Liver (tissue), 9 donors: ENCODE measurements around the gene MST1R. TPM values are rescaled to one million over a fixed set of nuclear protein-coding genes. Genes with fewer than 3 reads are reported as not detected.
A peak's percentile ranks its signal among the peaks of the same experiment; 100 is the strongest.

Experiments
- DNase-seq: peaks from one replicate; pipeline ENCODE4 v3.0.0-alpha.2; 2017; ENCODE audit warnings: low spot score
- H3K27ac ChIP-seq, 2 donors: one replicate each; pipeline ENCODE4 v1.7.0; 2013; ENCODE audit warnings: inconsistent platforms in 2 of 2, low read length in 2 of 2, control low read depth in 1 of 2, low read depth in 1 of 2, mild to moderate bottlenecking in 1 of 2
- H3K27me3 ChIP-seq, 4 donors: one replicate each; pipeline versions ENCODE4 v1.6.1 to v1.7.0; 2013; ENCODE audit warnings: low read length in 3 of 4, inconsistent platforms in 1 of 4, mild to moderate bottlenecking in 1 of 4, moderate library complexity in 1 of 4; ENCODE audit not compliant: control insufficient read depth in 4 of 4, insufficient read depth in 4 of 4
- H3K36me3 ChIP-seq, 4 donors: one replicate each; pipeline versions ENCODE4 v1.6.1 to v1.7.0; 2013; ENCODE audit warnings: low read length in 3 of 4, mild to moderate bottlenecking in 3 of 4, low read depth in 1 of 4, moderate library complexity in 1 of 4; ENCODE audit not compliant: control insufficient read depth in 4 of 4, insufficient read depth in 3 of 4
- H3K4me1 ChIP-seq, 4 donors: one replicate each; pipeline versions ENCODE4 v1.6.1 to v1.7.0; 2013; ENCODE audit warnings: low read length in 3 of 4, mild to moderate bottlenecking in 3 of 4, moderate library complexity in 1 of 4; ENCODE audit not compliant: control insufficient read depth in 4 of 4, insufficient read depth in 4 of 4
- H3K4me3 ChIP-seq, 3 donors: one replicate each; pipeline versions ENCODE4 v1.6.1 to v1.7.0; 2013; ENCODE audit warnings: low read length in 3 of 3, control low read depth in 1 of 3, low read depth in 1 of 3, mild to moderate bottlenecking in 1 of 3
- H3K9ac ChIP-seq, 2 donors: one replicate each; pipeline ENCODE4 v1.7.0; 2013; ENCODE audit warnings: low read length in 2 of 2, mild to moderate bottlenecking in 2 of 2, moderate library complexity in 2 of 2, control low read depth in 1 of 2, low read depth in 1 of 2
- H3K9me3 ChIP-seq, 4 donors: one replicate each; pipeline versions ENCODE4 v1.6.1 to v1.7.0; 2013; ENCODE audit warnings: low read length in 3 of 4; ENCODE audit not compliant: control insufficient read depth in 4 of 4
- ATF3 ChIP-seq: IDR thresholded peaks from 2 replicates; pipeline ENCODE4 v1.6.1; 2016; ENCODE audit warnings: antibody characterized with exemption
- CTCF ChIP-seq: fragments of 150-350 bp; IDR thresholded peaks from 2 replicates; pipeline ENCODE4 v1.5.1; 2017; ENCODE audit warnings: improper control_type of control experiment, low read depth, low read length; ENCODE audit not compliant: missing input control
- EGR1 ChIP-seq, 2 donors: IDR thresholded peaks; 2 replicates each; pipeline ENCODE4 v1.6.1; 2016 to 2018; ENCODE audit warnings: antibody characterized with exemption in 2 of 2, low read depth in 2 of 2
- FOXA1 ChIP-seq: IDR thresholded peaks from 2 replicates; pipeline ENCODE4 v1.6.1; 2016; ENCODE audit warnings: antibody characterized with exemption
- GABPA ChIP-seq, 2 donors: IDR thresholded peaks in 1 of 2; conservative IDR thresholded peaks in 1 of 2; 2 replicates each; pipeline ENCODE4 v1.6.1; 2016; ENCODE audit warnings: antibody characterized with exemption in 2 of 2, mild to moderate bottlenecking in 1 of 2, moderate library complexity in 1 of 2
- HNF4A ChIP-seq, 2 donors: conservative IDR thresholded peaks; 2 replicates each; pipeline ENCODE4 v1.6.1; 2016; ENCODE audit warnings: antibody characterized with exemption in 2 of 2, mild to moderate bottlenecking in 2 of 2
- HNF4G ChIP-seq: IDR thresholded peaks from 2 replicates; pipeline ENCODE4 v1.6.1; 2016; ENCODE audit warnings: antibody characterized with exemption
- MAX ChIP-seq: IDR thresholded peaks from 2 replicates; pipeline ENCODE4 v1.6.1; 2016; ENCODE audit warnings: antibody characterized with exemption
- NR2F2 ChIP-seq: IDR thresholded peaks from 2 replicates; pipeline ENCODE4 v1.6.1; 2016; ENCODE audit warnings: antibody characterized with exemption
- RAD21 ChIP-seq, 2 donors: IDR thresholded peaks; 2 replicates each; pipeline ENCODE4 v1.6.1; 2016; ENCODE audit warnings: antibody characterized with exemption in 2 of 2, mild to moderate bottlenecking in 2 of 2
- REST ChIP-seq: IDR thresholded peaks from 2 replicates; pipeline ENCODE4 v1.6.1; 2016; ENCODE audit warnings: antibody characterized with exemption, mild to moderate bottlenecking
- SP1 ChIP-seq: IDR thresholded peaks from 2 replicates; pipeline ENCODE4 v1.6.1; 2018; ENCODE audit warnings: antibody characterized with exemption, mild to moderate bottlenecking
- TAF1 ChIP-seq: conservative IDR thresholded peaks from 2 replicates; pipeline ENCODE4 v1.6.1; 2016; ENCODE audit warnings: antibody characterized with exemption, mild to moderate bottlenecking
- YY1 ChIP-seq: IDR thresholded peaks from 2 replicates; pipeline ENCODE4 v1.6.1; 2016; ENCODE audit warnings: antibody characterized with exemption, mild to moderate bottlenecking
- WGBS: extraction: QIAGEN DNeasy Blood & Tissue Kit; methylation state at CpG from one replicate; pipeline ENCODE4 v1.1.7; 2013; 5-methylcytosine and 5-hydroxymethylcytosine counted together
- polyA plus RNA-seq, 2 donors: library from polyadenylated mRNA; stranded (reverse) in 1 of 2; unstranded in 1 of 2; fragments of 200-250 nt in 1 of 2; fragments of >200 nt in 1 of 2; fragmentation: Nextera tagmentation in 1 of 2; extraction: Ambion mirVana in 1 of 2; gene quantifications; one replicate each; pipeline versions ENCODE4 v1.2.1 to v1.2.3, GENCODE V29; 2013 to 2015
- total RNA-seq, 2 donors: library from RNA; depleted of rRNA; stranded (reverse); fragments of >200 nt; gene quantifications; one replicate each; pipeline ENCODE4 v1.2.3, GENCODE V29; 2014
- donor health status: healthy.
- donor health status: healthy.
- donor health status: healthy.
- donor health status: healthy.
- donor health status: healthy.

MST1R gene
- total and polyA plus RNA-seq, 4 donors: 0.10 to 0.56 (median 0.33) TPM

- Histone ChIP-seq H3K36me3 (no peaks in the 10 kb centered on the region), H3K27me3 (peaks cover 0 to 4% (median 2%) of the 10 kb centered on the region in 4 donors), H3K9ac (no peak overlapping the region), H3K9me3 (no peaks in the 10 kb centered on the region), H3K4me1 (peaks cover 3 to 8% (median 6%) of the 10 kb centered on the region in 4 donors), H3K4me3 (no peak overlapping the region), H3K27ac (no peak overlapping the region)
- TF ChIP-seq RAD21 (IDR thresholded peaks at IDR 0.05) (no peak), NR2F2 (no peak), GABPA (IDR thresholded peaks at IDR 0.05 in 1 of 2, conservative IDR thresholded peaks at IDR 0.05 in 1 of 2) (no peak), EGR1 (IDR thresholded peaks at IDR 0.05; ENCODE audit: low read depth in 2 of 2) (no peak), HNF4G (no peak), FOXA1 (no peak)
- DNase-seq: no peak
- 85% methylated on average over 10 of the region's 10 CpGs for WGBS
Measured at GRCh38 chr3:49871531-49872153, 32.0 kb downstream of the MST1R start.

- TF ChIP-seq FOXA1 (no peak), TAF1 (no peak), CTCF (no peak), ATF3 (no peak), RAD21 (IDR thresholded peaks at IDR 0.05) (no peak), GABPA (IDR thresholded peaks at IDR 0.05 in 1 of 2, conservative IDR thresholded peaks at IDR 0.05 in 1 of 2) (no peak), HNF4A (conservative IDR thresholded peaks at IDR 0.05) (no peak)
- H3K9me3 ChIP-seq: no peaks in the 10 kb centered on the region
- H3K4me1 ChIP-seq: peaks cover 3 to 8% (median 6%) of the 10 kb centered on the region in 4 donors
- 3% methylated on average over 59 of the region's 59 CpGs for WGBS
- H3K36me3 ChIP-seq: no peaks in the 10 kb centered on the region
- DNase-seq: no peak
- no peak within 1 kb of the TSS for H3K27ac ChIP-seq
- H3K27me3 ChIP-seq: peaks cover 0 to 4% (median 2%) of the 10 kb centered on the region in 4 donors
- H3K9ac ChIP-seq: no peak within 1 kb of the TSS
- peak within 1 kb of the TSS in 1 of 3 donors; percentile 42 for H3K4me3 ChIP-seq
Measured at GRCh38 chr3:49869525-49870126, 34.0 kb downstream of the MST1R start, which contains the start of gene CAMKV. Gene CAMKV, minus strand, starts transcription at chr3:49869906. Its CDS starts 7,518 bp downstream, at chr3:49862388.

- H3K27ac ChIP-seq: no peak overlapping the region
- H3K36me3 ChIP-seq: no peaks in the 10 kb centered on the region
- DNase-seq: no peak
- H3K4me1 ChIP-seq: peaks cover 3 to 8% (median 6%) of the 10 kb centered on the region in 4 donors
- peak overlapping the region in 1 of 3 donors; percentile 42 for H3K4me3 ChIP-seq
- H3K27me3 ChIP-seq: peaks cover 0 to 4% (median 2%) of the 10 kb centered on the region in 4 donors
- no peaks in the 10 kb centered on the region for H3K9me3 ChIP-seq
- WGBS: 7% methylated on average over 23 of the region's 23 CpGs
- H3K9ac ChIP-seq: no peak overlapping the region
- TF ChIP-seq REST (no peak), YY1 (no peak), SP1 (no peak), EGR1 (IDR thresholded peaks at IDR 0.05; ENCODE audit: low read depth in 2 of 2) (no peak), MAX (no peak)
Measured at GRCh38 chr3:49868862-49869466, 34.7 kb downstream of the MST1R start.
